ENCODE measurements around the gene ANLN.
"Not testable (repeated sequence)": the region's sequence is repeated elsewhere in the genome, so short reads cannot be mapped to it uniquely, and the experiment has no call there.

- TF ChIP-seq ZNF157, CTCF, ZNF624, ZNF521, ZSCAN5A, RBAK, ZNF704, ZNF350 (tag by site-specific recombination; IDR thresholded peaks at IDR 0.05): not testable (repeated sequence)
Measured at GRCh38 chr7:36488672-36489071, 99.0 kb downstream of the ANLN start.

Data from HEK293 (cell line).